Vagina (tissue), 2 donors: ENCODE measurements around the gene NUAK1. TPM values are rescaled to one million over a fixed set of nuclear protein-coding genes. Genes with fewer than 3 reads are reported as not detected.

Experiments
- DNase-seq, 2 donors: peaks; one replicate each; pipeline ENCODE4 v3.0.0-alpha.2; 2017; ENCODE audit errors: extremely low spot score in 2 of 2
- H3K27ac ChIP-seq: fragments of 200-600 bp; sonication (generic); one replicate; pipeline ENCODE4 v1.5.1; 2019
- H3K27me3 ChIP-seq: fragments of 200-600 bp; sonication (generic); one replicate; pipeline ENCODE4 v1.5.1; 2019
- H3K36me3 ChIP-seq, 2 donors: fragments of 200-600 bp; sonication (generic); one replicate each; pipeline ENCODE4 v1.5.1; 2017 to 2019
- H3K4me1 ChIP-seq: fragments of 200-600 bp; sonication (generic); one replicate; pipeline ENCODE4 v1.5.1; 2019
- H3K4me3 ChIP-seq, 2 donors: fragments of 200-600 bp; sonication (generic); 1 replicate in 1 of 2; 2 replicates in 1 of 2; pipeline ENCODE4 v1.5.1; 2016 to 2019
- H3K9me3 ChIP-seq: fragments of 200-600 bp; sonication (generic); one replicate; pipeline ENCODE4 v1.5.1; 2019
- POLR2A ChIP-seq, 2 donors: fragments of 450-650 bp; IDR thresholded peaks; one replicate each; pipeline ENCODE4 v1.6.1; 2017; ENCODE audit warnings: antibody characterized with exemption in 2 of 2, mild to moderate bottlenecking in 2 of 2, moderate library complexity in 2 of 2
- POLR2AphosphoS5 ChIP-seq, 2 donors: sonication (generic); formaldehyde crosslinking; IDR thresholded peaks; one replicate each; pipeline ENCODE4 v1.9.0; 2017; ENCODE audit warnings: antibody characterized with exemption in 2 of 2, mild to moderate bottlenecking in 2 of 2, low read depth in 1 of 2; ENCODE audit not compliant: insufficient read depth in 1 of 2
- intact Hi-C: fragments of 100-400 bp; cut with DNase I; formaldehyde crosslinking; loops from one replicate; pipeline ENCODE4 v1.15.1; 2023
- total RNA-seq: library from RNA; depleted of rRNA; stranded (reverse); fragments of >200 nt; gene quantifications from one replicate; pipeline ENCODE4 v1.2.3, GENCODE V29; 2016
- TF ChIP-seq, protein P1 (sequence below), 3 experiments: fragments of 450-650 bp in 2 of 3; fragments of 200-600 bp in 1 of 3; sonication (generic) in 1 of 3; IDR thresholded peaks; one replicate each; pipeline ENCODE4 v1.5.1; 2017 to 2019; ENCODE audit warnings: antibody characterized with exemption in 3 of 3, mild to moderate bottlenecking in 2 of 3, moderate library complexity in 2 of 3

NUAK1 gene
- total RNA-seq, 1 donor from 2014 or later = 22.8 TPM

DNA sequence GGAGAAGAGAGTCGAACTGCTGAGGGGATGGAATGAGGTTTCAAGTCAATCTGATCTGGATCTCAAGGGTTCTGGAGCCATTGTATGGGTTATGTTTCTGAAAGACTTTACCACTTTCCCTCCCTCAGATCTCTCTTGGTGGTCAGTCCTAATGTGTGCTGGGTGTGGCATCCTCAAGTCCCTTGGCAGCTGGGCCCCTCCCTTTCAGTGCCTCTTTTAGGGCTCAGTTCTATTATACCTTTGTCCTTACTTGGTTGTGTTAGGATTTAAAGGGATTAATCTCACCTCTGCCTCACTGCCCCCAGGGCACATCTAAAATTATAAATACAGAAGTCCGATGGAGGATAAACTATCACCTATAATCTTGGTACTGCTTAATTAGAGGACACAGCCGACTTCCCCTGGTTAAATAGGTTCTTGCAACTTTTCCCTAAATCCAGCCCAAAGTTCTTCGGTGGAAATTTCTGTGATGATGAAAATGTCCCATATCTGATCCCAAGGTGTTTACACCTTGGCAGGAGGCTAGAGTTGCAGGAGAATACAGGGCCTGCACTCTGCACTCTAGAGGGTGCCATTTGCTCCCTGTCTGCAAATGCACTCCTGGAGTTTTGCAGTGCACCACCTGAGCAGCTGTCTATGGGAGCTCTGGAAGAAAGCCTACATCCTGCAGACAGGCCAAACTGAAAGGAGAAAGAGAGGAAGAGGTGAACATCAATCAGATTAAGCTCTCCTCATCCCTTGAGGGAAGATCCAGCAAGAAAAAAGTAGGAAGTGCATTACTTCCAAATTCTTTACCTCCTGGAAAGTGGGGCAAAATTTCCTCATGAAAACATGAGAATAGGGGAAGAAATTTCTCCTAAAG, 106.8 kb downstream of the NUAK1 start:
- TF ChIP-seq, protein P1, sequence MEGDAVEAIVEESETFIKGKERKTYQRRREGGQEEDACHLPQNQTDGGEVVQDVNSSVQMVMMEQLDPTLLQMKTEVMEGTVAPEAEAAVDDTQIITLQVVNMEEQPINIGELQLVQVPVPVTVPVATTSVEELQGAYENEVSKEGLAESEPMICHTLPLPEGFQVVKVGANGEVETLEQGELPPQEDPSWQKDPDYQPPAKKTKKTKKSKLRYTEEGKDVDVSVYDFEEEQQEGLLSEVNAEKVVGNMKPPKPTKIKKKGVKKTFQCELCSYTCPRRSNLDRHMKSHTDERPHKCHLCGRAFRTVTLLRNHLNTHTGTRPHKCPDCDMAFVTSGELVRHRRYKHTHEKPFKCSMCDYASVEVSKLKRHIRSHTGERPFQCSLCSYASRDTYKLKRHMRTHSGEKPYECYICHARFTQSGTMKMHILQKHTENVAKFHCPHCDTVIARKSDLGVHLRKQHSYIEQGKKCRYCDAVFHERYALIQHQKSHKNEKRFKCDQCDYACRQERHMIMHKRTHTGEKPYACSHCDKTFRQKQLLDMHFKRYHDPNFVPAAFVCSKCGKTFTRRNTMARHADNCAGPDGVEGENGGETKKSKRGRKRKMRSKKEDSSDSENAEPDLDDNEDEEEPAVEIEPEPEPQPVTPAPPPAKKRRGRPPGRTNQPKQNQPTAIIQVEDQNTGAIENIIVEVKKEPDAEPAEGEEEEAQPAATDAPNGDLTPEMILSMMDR (IDR thresholded peaks at IDR 0.05) = no peak
- TF ChIP-seq POLR2A (IDR thresholded peaks at IDR 0.05) = no peak
- TF ChIP-seq POLR2AphosphoS5 (IDR thresholded peaks at IDR 0.05; ENCODE audit: insufficient read depth in 1 of 2, low read depth in 1 of 2) = no peak
- H3K36me3 ChIP-seq = no peaks in the 10 kb centered on the region
- H3K4me3 ChIP-seq = no peak overlapping the region
- H3K4me1 ChIP-seq = peaks cover 8% of the 10 kb centered on the region
- H3K27me3 ChIP-seq = no peaks in the 10 kb centered on the region
- H3K27ac ChIP-seq = no peak overlapping the region
- intact Hi-C loops = no loop called here
- DNase-seq = no peak
- no peaks in the 10 kb centered on the region for H3K9me3 ChIP-seq

DNA sequence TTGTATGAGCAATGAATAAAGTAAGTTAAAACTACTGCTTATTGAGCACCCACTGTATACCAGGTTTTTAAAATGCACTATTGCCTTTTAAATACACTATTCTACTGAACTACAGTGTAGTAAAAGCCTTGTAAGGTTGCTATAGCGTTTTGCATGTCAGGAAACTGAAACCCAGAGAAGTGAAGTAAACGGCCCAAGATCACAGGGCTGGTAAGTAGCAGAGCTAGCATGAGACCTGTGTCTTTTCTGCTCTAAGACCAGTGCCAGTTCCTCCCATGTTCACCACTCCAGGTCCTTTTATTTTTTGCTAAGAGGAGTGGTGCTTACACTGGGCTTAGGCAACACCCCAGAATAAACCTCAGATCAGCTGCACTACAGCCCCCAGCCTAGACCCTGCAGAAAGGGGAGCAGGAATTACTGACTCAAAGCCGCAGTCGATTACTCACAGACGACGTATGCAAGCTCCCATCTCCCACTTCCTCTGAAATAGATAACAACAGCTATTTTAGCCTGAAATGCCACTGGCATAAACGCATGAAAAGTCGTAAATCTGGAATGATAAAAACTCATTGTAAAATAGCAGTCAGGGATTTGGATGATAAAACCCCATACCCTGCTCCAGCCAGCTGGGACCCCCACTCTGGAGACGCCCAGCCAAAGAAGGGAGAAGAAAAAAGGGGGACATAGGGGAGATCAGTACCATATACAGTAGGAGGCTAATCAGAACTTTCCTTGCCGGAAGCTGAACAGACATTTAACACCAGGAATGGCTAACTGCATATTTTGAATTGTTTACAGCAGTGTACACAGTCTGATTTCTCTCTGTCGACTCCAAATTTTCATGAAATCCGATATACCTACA, 108.3 kb downstream of the NUAK1 start:
- intact Hi-C loops = no loop called here
- H3K27me3 ChIP-seq = no peaks in the 10 kb centered on the region
- DNase-seq = no peak
- no peaks in the 10 kb centered on the region for H3K36me3 ChIP-seq
- no peak overlapping the region for H3K27ac ChIP-seq
- H3K4me3 ChIP-seq = no peak overlapping the region
- peaks cover 8% of the 10 kb centered on the region for H3K4me1 ChIP-seq
- no peaks in the 10 kb centered on the region for H3K9me3 ChIP-seq
- TF ChIP-seq POLR2A (IDR thresholded peaks at IDR 0.05) = no peak

- no peaks in the 10 kb centered on the region for H3K36me3 ChIP-seq
- no peaks in the 10 kb centered on the region for H3K27me3 ChIP-seq
- H3K27ac ChIP-seq = no peak overlapping the region
- no peak overlapping the region for H3K4me3 ChIP-seq
- intact Hi-C loops = no loop called here
- DNase-seq = no peak
- TF ChIP-seq POLR2A (IDR thresholded peaks at IDR 0.05) (no peak), POLR2AphosphoS5 (IDR thresholded peaks at IDR 0.05; ENCODE audit: insufficient read depth in 1 of 2, low read depth in 1 of 2) (no peak)
- TF ChIP-seq, protein P1 (IDR thresholded peaks at IDR 0.05) = no peak
- H3K9me3 ChIP-seq = no peaks in the 10 kb centered on the region
- H3K4me1 ChIP-seq = peaks cover 8% of the 10 kb centered on the region
These were observed 109.2 kb downstream of the NUAK1 start for GRCh38 chr12:106029532-106029931.

DNA sequence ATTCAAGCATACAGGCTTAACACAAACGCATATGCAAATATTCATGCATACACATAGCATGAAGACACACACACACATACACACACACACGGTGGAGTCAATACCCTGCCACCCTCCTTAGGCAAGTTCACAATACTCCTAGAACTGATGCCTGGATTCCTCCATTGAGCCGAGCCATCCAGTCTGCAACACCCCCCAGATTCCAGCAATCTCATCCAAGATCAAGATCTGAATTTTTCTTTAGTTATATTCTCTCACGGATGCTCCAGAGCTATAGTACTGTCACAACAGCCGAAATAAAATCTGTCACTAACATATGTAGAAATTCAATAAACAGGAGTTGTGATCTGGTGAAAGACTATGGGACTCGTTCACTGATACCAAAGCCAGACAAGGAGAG, 110.8 kb downstream of the NUAK1 start:
- DNase-seq = no peak
- TF ChIP-seq, protein P1 (IDR thresholded peaks at IDR 0.05) = no peak
- TF ChIP-seq POLR2AphosphoS5 (IDR thresholded peaks at IDR 0.05; ENCODE audit: insufficient read depth in 1 of 2, low read depth in 1 of 2) = no peak
- no peak for TF ChIP-seq POLR2A (IDR thresholded peaks at IDR 0.05)
- intact Hi-C loops = no loop called here
- H3K27ac ChIP-seq = no peak overlapping the region
- no peaks in the 10 kb centered on the region for H3K27me3 ChIP-seq
- peaks cover 8% of the 10 kb centered on the region for H3K4me1 ChIP-seq
- no peak overlapping the region for H3K4me3 ChIP-seq
- H3K36me3 ChIP-seq = no peaks in the 10 kb centered on the region
- H3K9me3 ChIP-seq = no peaks in the 10 kb centered on the region

GRCh38 chr12:106027286-106027685, 111.5 kb downstream of the NUAK1 start:
- Histone ChIP-seq H3K4me1 (peaks cover 9% of the 10 kb centered on the region), H3K36me3 (no peaks in the 10 kb centered on the region), H3K4me3 (no peak overlapping the region), H3K27me3 (no peaks in the 10 kb centered on the region), H3K9me3 (no peaks in the 10 kb centered on the region), H3K27ac (no peak overlapping the region)
- no peak for TF ChIP-seq POLR2A (IDR thresholded peaks at IDR 0.05)
- TF ChIP-seq POLR2AphosphoS5 (IDR thresholded peaks at IDR 0.05; ENCODE audit: insufficient read depth in 1 of 2, low read depth in 1 of 2) = no peak
- TF ChIP-seq, protein P1 (IDR thresholded peaks at IDR 0.05) = no peak
- no peak for DNase-seq
- intact Hi-C loops = no loop called here
